ENCODE results near the gene PCDHA9. TPM values are rescaled to one million over a fixed set of nuclear protein-coding genes. Genes with fewer than 3 reads are reported as not detected.

The PCDHA9 gene
- total RNA-seq, 4 donors from 2014 or later = 0.26 to 1.2 (median 0.64) TPM

GRCh38 chr5:140877262-140877581, 29.0 kb downstream of the PCDHA9 start:
- intact Hi-C loops (cut with DNase I; ENCODE audit: low total_unique reads) = no loop called here
- H3K36me3 ChIP-seq = no peaks in the 10 kb centered on the region
- no peak for DNase-seq
- no peaks in the 10 kb centered on the region for H3K27me3 ChIP-seq
- H3K27ac ChIP-seq = no peak overlapping the region
- peaks cover 0 to 8% of the 10 kb centered on the region in 2 donors for H3K9me3 ChIP-seq
- H3K4me3 ChIP-seq = no peak overlapping the region
- no peak for TF ChIP-seq POLR2A (IDR thresholded peaks at IDR 0.05)
- no peaks in the 10 kb centered on the region for H3K4me1 ChIP-seq

- H3K27me3 ChIP-seq = no peaks in the 10 kb centered on the region
- no peaks in the 10 kb centered on the region for H3K36me3 ChIP-seq
- no peak within 1 kb of the TSS for H3K27ac ChIP-seq
- no peaks in the 10 kb centered on the region for H3K4me1 ChIP-seq
- TF ChIP-seq POLR2A (IDR thresholded peaks at IDR 0.05) (no peak), CTCF (IDR thresholded peaks at IDR 0.05) (peak; percentile 10 to 50 (median 18))
- H3K9me3 ChIP-seq = peaks cover 0 to 15% of the 10 kb centered on the region in 2 donors
- H3K4me3 ChIP-seq = no peak within 1 kb of the TSS
- intact Hi-C loops (cut with DNase I; ENCODE audit: low total_unique reads) = no loop called here
- peak in 1 of 2 donors; percentile 12 for DNase-seq
Measured at GRCh38 chr5:140881889-140882590, 33.9 kb downstream of the PCDHA9 start, which contains the start of gene PCDHA13. PCDHA13 (plus strand) TSS chr5:140882124; CDS start chr5:140882269, 145 bp downstream.

GRCh38 chr5:140882591-140882899, 34.4 kb downstream of the PCDHA9 start:
- no peak overlapping the region for H3K4me3 ChIP-seq
- no peaks in the 10 kb centered on the region for H3K4me1 ChIP-seq
- H3K9me3 ChIP-seq = peaks cover 0 to 15% of the 10 kb centered on the region in 2 donors
- H3K27me3 ChIP-seq = no peaks in the 10 kb centered on the region
- intact Hi-C loops (cut with DNase I; ENCODE audit: low total_unique reads) = no loop called here
- H3K36me3 ChIP-seq = no peaks in the 10 kb centered on the region
- TF ChIP-seq CTCF (IDR thresholded peaks at IDR 0.05) = peak in 2 of 4 experiments; percentile 2 to 16
- no peak for TF ChIP-seq POLR2A (IDR thresholded peaks at IDR 0.05)
- no peak for DNase-seq
- H3K27ac ChIP-seq = no peak overlapping the region

- no peak overlapping the region for H3K4me3 ChIP-seq
- H3K27me3 ChIP-seq = no peaks in the 10 kb centered on the region
- DNase-seq = no peak
- H3K9me3 ChIP-seq = peaks cover 0 to 15% of the 10 kb centered on the region in 2 donors
- intact Hi-C loops (cut with DNase I; ENCODE audit: low total_unique reads) = no loop called here
- H3K4me1 ChIP-seq = no peaks in the 10 kb centered on the region
- no peaks in the 10 kb centered on the region for H3K36me3 ChIP-seq
- no peak overlapping the region for H3K27ac ChIP-seq
- TF ChIP-seq CTCF (IDR thresholded peaks at IDR 0.05) (no peak), POLR2A (IDR thresholded peaks at IDR 0.05) (no peak)
Measured at GRCh38 chr5:140883373-140883772, 35.2 kb downstream of the PCDHA9 start.

- Histone ChIP-seq H3K27me3 (no peaks in the 10 kb centered on the region), H3K36me3 (no peaks in the 10 kb centered on the region), H3K4me1 (no peaks in the 10 kb centered on the region), H3K4me3 (no peak overlapping the region), H3K27ac (no peak overlapping the region), H3K9me3 (peaks cover 0 to 15% of the 10 kb centered on the region in 2 donors)
- DNase-seq = no peak
- intact Hi-C loops (cut with DNase I; ENCODE audit: low total_unique reads) = no loop called here
- TF ChIP-seq POLR2A (IDR thresholded peaks at IDR 0.05) (no peak), CTCF (IDR thresholded peaks at IDR 0.05) (no peak)
Measured at GRCh38 chr5:140883927-140884697, 35.9 kb downstream of the PCDHA9 start.

Other genes starting within 250 kb of the PCDHA9 start
- gene CD14, start 215.2 kb upstream of the PCDHA9 start, total RNA-seq = 10 to 100 TPM in 3 of 4 donors, under 1 TPM in 1; 0.51 to 48.5 (median 34.0) TPM
- gene TMCO6, start 208.9 kb upstream of the PCDHA9 start, total RNA-seq = 10 to 100 TPM in 3 of 4 donors, 1 to 10 TPM in 1; 6.2 to 36.2 (median 22.7) TPM
- 100 to 1,000 TPM in 1 of 4 donors, 10 to 100 TPM in 3; 17.2 to 103 (median 35.6) TPM for gene NDUFA2, start 200.8 kb upstream of the PCDHA9 start, total RNA-seq
- 100 to 1,000 TPM in 2 of 4 donors, 10 to 100 TPM in 2; 60.9 to 265 (median 89.3) TPM for gene IK, start 200.6 kb upstream of the PCDHA9 start, total RNA-seq
- gene WDR55, start 183.5 kb upstream of the PCDHA9 start, total RNA-seq = 10 to 100 TPM in 3 of 4 donors, 1 to 10 TPM in 1; 5.9 to 21.9 (median 17.9) TPM
- gene DND1, start 174.8 kb upstream of the PCDHA9 start, total RNA-seq = 1 to 10 TPM in 2 of 4 donors, under 1 TPM in 2; 0.28 to 2.6 (median 0.92) TPM
- gene HARS1, start 157.0 kb upstream of the PCDHA9 start, total RNA-seq = 10 to 100 TPM; 20.3 to 50.5 (median 40.4) TPM
- 10 to 100 TPM in 2 of 4 donors, 1 to 10 TPM in 2; 2.6 to 38.0 (median 15.7) TPM for gene HARS2, start 156.9 kb upstream of the PCDHA9 start, total RNA-seq
- 10 to 100 TPM; 18.2 to 41.9 (median 30.4) TPM for gene ZMAT2, start 147.9 kb upstream of the PCDHA9 start, total RNA-seq
- under 1 TPM in 1 of 4 donors, not detected in 3; 0.41 TPM for gene PCDHA1, start 62.2 kb upstream of the PCDHA9 start, total RNA-seq
- under 1 TPM in 3 of 4 donors, not detected in 1; 0.26 to 0.76 (median 0.52) TPM for gene PCDHA2, start 53.5 kb upstream of the PCDHA9 start, total RNA-seq
- 1 to 10 TPM in 3 of 4 donors, not detected in 1; 1.6 to 2.4 (median 1.8) TPM for gene PCDHA3, start 47.3 kb upstream of the PCDHA9 start, total RNA-seq
- 1 to 10 TPM in 1 of 4 donors, under 1 TPM in 3; 0.26 to 5.8 (median 0.59) TPM for gene PCDHA4, start 41.3 kb upstream of the PCDHA9 start, total RNA-seq
- 1 to 10 TPM in 1 of 4 donors, under 1 TPM in 2, not detected in 1; 0.61 to 2.3 (median 0.69) TPM for gene PCDHA5, start 26.8 kb upstream of the PCDHA9 start, total RNA-seq
- 1 to 10 TPM in 3 of 4 donors, under 1 TPM in 1; 0.29 to 2.4 (median 1.3) TPM for gene PCDHA6, start 20.4 kb upstream of the PCDHA9 start, total RNA-seq
- 10 to 100 TPM in 1 of 4 donors, 1 to 10 TPM in 1, under 1 TPM in 1, not detected in 1; 0.98 to 24.6 (median 2.2) TPM for gene PCDHA7, start 14.1 kb upstream of the PCDHA9 start, total RNA-seq
- gene PCDHA8, start 7.2 kb upstream of the PCDHA9 start, total RNA-seq = 1 to 10 TPM in 2 of 4 donors, not detected in 2; 1.2 to 1.9 TPM
- gene PCDHA10, start 7.5 kb downstream of the PCDHA9 start, total RNA-seq = 1 to 10 TPM in 2 of 4 donors, under 1 TPM in 2; under 0.01 to 3.1 (median 1.6) TPM
- 1 to 10 TPM in 1 of 4 donors, under 1 TPM in 3; 0.26 to 2.1 (median 0.63) TPM for gene PCDHA11, start 20.6 kb downstream of the PCDHA9 start, total RNA-seq
- 1 to 10 TPM in 3 of 4 donors, under 1 TPM in 1; 0.98 to 9.4 (median 1.5) TPM for gene PCDHA12, start 26.9 kb downstream of the PCDHA9 start, total RNA-seq
- gene PCDHA13, start 33.7 kb downstream of the PCDHA9 start, total RNA-seq = 1 to 10 TPM in 2 of 4 donors, under 1 TPM in 1, not detected in 1; 0.70 to 2.8 (median 2.1) TPM
- gene PCDHAC1, start 77.9 kb downstream of the PCDHA9 start, total RNA-seq = 1 to 10 TPM in 2 of 4 donors, under 1 TPM in 1, not detected in 1; under 0.01 to 1.7 (median 1.2) TPM
- 1 to 10 TPM in 2 of 4 donors, under 1 TPM in 2; under 0.01 to 7.1 (median 1.1) TPM for gene PCDHAC2, start 118.1 kb downstream of the PCDHA9 start, total RNA-seq
- gene PCDHB1, start 203.0 kb downstream of the PCDHA9 start, total RNA-seq = under 1 TPM in 1 of 4 donors, not detected in 3; 0.28 TPM
- gene PCDHB2, start 246.2 kb downstream of the PCDHA9 start, total RNA-seq = 1 to 10 TPM in 3 of 4 donors, not detected in 1; 2.3 to 8.4 (median 4.9) TPM